Measurements from ENCODE around the gene GBF1. TPM values are rescaled to one million over a fixed set of nuclear protein-coding genes. Genes with fewer than 3 reads are reported as not detected.

GBF1 gene
- total and polyA plus RNA-seq, 10 of the 15 experiments (the other 5 are each of a cell fraction or from before 2014, with no cell fraction given) = 0.82 to 42.0 (median 21.8) TPM

DNA sequence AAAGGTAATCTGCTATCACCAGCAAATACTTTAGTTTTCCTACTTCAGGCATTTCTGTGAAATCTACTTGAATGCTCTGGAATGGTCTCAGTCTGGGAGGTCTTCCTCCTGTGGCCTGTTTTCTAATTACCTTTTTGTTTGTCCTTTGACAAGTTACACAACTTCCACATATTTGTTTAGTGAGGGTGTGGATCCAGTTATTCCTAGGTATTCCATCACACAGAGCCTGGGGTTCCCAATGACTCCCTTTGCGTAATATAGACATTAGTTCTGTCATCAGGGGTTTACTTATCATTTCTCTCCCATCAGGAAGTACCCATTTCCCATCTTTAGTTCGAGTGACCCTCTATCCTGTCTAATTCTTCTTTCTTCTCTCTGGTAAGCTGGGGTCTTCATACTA lies 47.3 kb upstream of the GBF1 start:
- ATAC-seq (no peak), DNase-seq (ENCODE audit: low read depth, low spot score) (no peak), FAIRE-seq (no peak)
- Histone ChIP-seq H3K27ac (ENCODE audit: control insufficient read depth, insufficient read depth) (no peak overlapping the region), H3K4me1 (ENCODE audit: control insufficient read depth, insufficient read depth, low read length) (no peaks in the 10 kb centered on the region), H2AFZ (ENCODE audit: control insufficient read depth, low read depth, low read length) (no peak overlapping the region), H3K36me3 (ENCODE audit: control insufficient read depth in 2 of 2, insufficient read depth in 2 of 2, low read length in 1 of 2) (no peaks in the 10 kb centered on the region), H3K9ac (ENCODE audit: control insufficient read depth, insufficient read depth, low read length) (no peak overlapping the region), H3K27me3 (replicated peaks in 1 of 2; ENCODE audit: control insufficient read depth in 2 of 2, insufficient read depth in 2 of 2, low read length in 1 of 2) (no peaks in the 10 kb centered on the region), H3K79me2 (ENCODE audit: control insufficient read depth, insufficient read depth, low read length) (no peaks in the 10 kb centered on the region), H3K4me3 (no peak overlapping the region), H3K4me2 (ENCODE audit: control insufficient read depth, insufficient read depth) (no peak overlapping the region), H4K20me1 (ENCODE audit: control insufficient read depth, insufficient read depth) (no peaks in the 10 kb centered on the region), H3K9me3 (replicated peaks; ENCODE audit: control insufficient read depth, insufficient read depth, low read length) (no peaks in the 10 kb centered on the region; the same call in 2 of the 3 replicates)
- BruUV-seq (replicated peaks) = no TSS peak
- no peak for TF ChIP-seq JUNB (IDR thresholded peaks at IDR 0.05)
- TF ChIP-seq CTCF (IDR thresholded peaks at IDR 0.05 in 2 of 3, conservative IDR thresholded peaks at IDR 0.05 in 1 of 3; ENCODE audit: control insufficient read depth in 2 of 3, extremely low read depth in 1 of 3, insufficient read depth in 1 of 3, low read depth in 3 of 3, low read length in 3 of 3) = no peak
- no peak for TF ChIP-seq RELA (IDR thresholded peaks at IDR 0.05; ENCODE audit: borderline replicate concordance, partially characterized antibody)
- ChIA-PET SMC1A (ENCODE audit: uncharacterized antibody, unreplicated experiment) (no interaction called here), POLR2A (interaction anchor here (0.6 kb wide), 1 partner anchor 378 kb away, joined by 3 read pairs; no protein-coding TSS in a partner anchor), RAD21 (ENCODE audit: unreplicated experiment) (no interaction called here), CTCF (interaction anchor here (0.8 to 1.0 kb wide), 2 partner anchors 29 to 31 kb away, joined by 3 read pairs; no protein-coding TSS in a partner anchor)
- intact Hi-C loops (cut with micrococcal nuclease; ENCODE audit: unreplicated experiment) = no loop called here
- 50% methylated on average over 2 of the region's 2 CpGs for WGBS (ENCODE audit: insufficient coverage, insufficient replicate concordance, low lambda C conversion rate, missing lambda C conversion rate)
- in situ Hi-C loops (cut with MboI) = no loop called here

Measured in GM12878 (cell line).